Liver (tissue), 9 donors: ENCODE measurements around the gene SCARF1. TPM values are rescaled to one million over a fixed set of nuclear protein-coding genes. Genes with fewer than 3 reads are reported as not detected.

Source experiments
- DNase-seq: peaks from one replicate; pipeline ENCODE4 v3.0.0-alpha.2; 2017; ENCODE audit warnings: low spot score
- H3K27ac ChIP-seq, 2 donors: one replicate each; pipeline ENCODE4 v1.7.0; 2013; ENCODE audit warnings: inconsistent platforms in 2 of 2, low read length in 2 of 2, control low read depth in 1 of 2, low read depth in 1 of 2, mild to moderate bottlenecking in 1 of 2
- H3K27me3 ChIP-seq, 4 donors: one replicate each; pipeline versions ENCODE4 v1.6.1 to v1.7.0; 2013; ENCODE audit warnings: low read length in 3 of 4, inconsistent platforms in 1 of 4, mild to moderate bottlenecking in 1 of 4, moderate library complexity in 1 of 4; ENCODE audit not compliant: control insufficient read depth in 4 of 4, insufficient read depth in 4 of 4
- H3K36me3 ChIP-seq, 4 donors: one replicate each; pipeline versions ENCODE4 v1.6.1 to v1.7.0; 2013; ENCODE audit warnings: low read length in 3 of 4, mild to moderate bottlenecking in 3 of 4, low read depth in 1 of 4, moderate library complexity in 1 of 4; ENCODE audit not compliant: control insufficient read depth in 4 of 4, insufficient read depth in 3 of 4
- H3K4me1 ChIP-seq, 4 donors: one replicate each; pipeline versions ENCODE4 v1.6.1 to v1.7.0; 2013; ENCODE audit warnings: low read length in 3 of 4, mild to moderate bottlenecking in 3 of 4, moderate library complexity in 1 of 4; ENCODE audit not compliant: control insufficient read depth in 4 of 4, insufficient read depth in 4 of 4
- H3K4me3 ChIP-seq, 3 donors: one replicate each; pipeline versions ENCODE4 v1.6.1 to v1.7.0; 2013; ENCODE audit warnings: low read length in 3 of 3, control low read depth in 1 of 3, low read depth in 1 of 3, mild to moderate bottlenecking in 1 of 3
- H3K9ac ChIP-seq, 2 donors: one replicate each; pipeline ENCODE4 v1.7.0; 2013; ENCODE audit warnings: low read length in 2 of 2, mild to moderate bottlenecking in 2 of 2, moderate library complexity in 2 of 2, control low read depth in 1 of 2, low read depth in 1 of 2
- H3K9me3 ChIP-seq, 4 donors: one replicate each; pipeline versions ENCODE4 v1.6.1 to v1.7.0; 2013; ENCODE audit warnings: low read length in 3 of 4; ENCODE audit not compliant: control insufficient read depth in 4 of 4
- ATF3 ChIP-seq: IDR thresholded peaks from 2 replicates; pipeline ENCODE4 v1.6.1; 2016; ENCODE audit warnings: antibody characterized with exemption
- EGR1 ChIP-seq, 2 donors: IDR thresholded peaks; 2 replicates each; pipeline ENCODE4 v1.6.1; 2016 to 2018; ENCODE audit warnings: antibody characterized with exemption in 2 of 2, low read depth in 2 of 2
- FOXA1 ChIP-seq: IDR thresholded peaks from 2 replicates; pipeline ENCODE4 v1.6.1; 2016; ENCODE audit warnings: antibody characterized with exemption
- FOXA2 ChIP-seq: IDR thresholded peaks from 2 replicates; pipeline ENCODE4 v1.6.1; 2016; ENCODE audit warnings: antibody characterized with exemption
- GABPA ChIP-seq, 2 donors: IDR thresholded peaks in 1 of 2; conservative IDR thresholded peaks in 1 of 2; 2 replicates each; pipeline ENCODE4 v1.6.1; 2016; ENCODE audit warnings: antibody characterized with exemption in 2 of 2, mild to moderate bottlenecking in 1 of 2, moderate library complexity in 1 of 2
- HNF4A ChIP-seq, 2 donors: conservative IDR thresholded peaks; 2 replicates each; pipeline ENCODE4 v1.6.1; 2016; ENCODE audit warnings: antibody characterized with exemption in 2 of 2, mild to moderate bottlenecking in 2 of 2
- HNF4G ChIP-seq: IDR thresholded peaks from 2 replicates; pipeline ENCODE4 v1.6.1; 2016; ENCODE audit warnings: antibody characterized with exemption
- JUND ChIP-seq, 2 donors: IDR thresholded peaks; 2 replicates each; pipeline ENCODE4 v1.6.1; 2016; ENCODE audit warnings: antibody characterized with exemption in 2 of 2
- MAX ChIP-seq: IDR thresholded peaks from 2 replicates; pipeline ENCODE4 v1.6.1; 2016; ENCODE audit warnings: antibody characterized with exemption
- NR2F2 ChIP-seq: IDR thresholded peaks from 2 replicates; pipeline ENCODE4 v1.6.1; 2016; ENCODE audit warnings: antibody characterized with exemption
- RAD21 ChIP-seq, 2 donors: IDR thresholded peaks; 2 replicates each; pipeline ENCODE4 v1.6.1; 2016; ENCODE audit warnings: antibody characterized with exemption in 2 of 2, mild to moderate bottlenecking in 2 of 2
- RXRA ChIP-seq, 2 donors: IDR thresholded peaks; 2 replicates each; pipeline ENCODE4 v1.6.1; 2017 to 2018; ENCODE audit warnings: antibody characterized with exemption in 2 of 2, mild to moderate bottlenecking in 1 of 2
- SP1 ChIP-seq: IDR thresholded peaks from 2 replicates; pipeline ENCODE4 v1.6.1; 2018; ENCODE audit warnings: antibody characterized with exemption, mild to moderate bottlenecking
- TAF1 ChIP-seq: conservative IDR thresholded peaks from 2 replicates; pipeline ENCODE4 v1.6.1; 2016; ENCODE audit warnings: antibody characterized with exemption, mild to moderate bottlenecking
- YY1 ChIP-seq: IDR thresholded peaks from 2 replicates; pipeline ENCODE4 v1.6.1; 2016; ENCODE audit warnings: antibody characterized with exemption, mild to moderate bottlenecking
- WGBS: extraction: QIAGEN DNeasy Blood & Tissue Kit; methylation state at CpG from one replicate; pipeline ENCODE4 v1.1.7; 2013; 5-methylcytosine and 5-hydroxymethylcytosine counted together
- polyA plus RNA-seq, 2 donors: library from polyadenylated mRNA; stranded (reverse) in 1 of 2; unstranded in 1 of 2; fragments of 200-250 nt in 1 of 2; fragments of >200 nt in 1 of 2; fragmentation: Nextera tagmentation in 1 of 2; extraction: Ambion mirVana in 1 of 2; gene quantifications; one replicate each; pipeline versions ENCODE4 v1.2.1 to v1.2.3, GENCODE V29; 2013 to 2015
- total RNA-seq, 2 donors: library from RNA; depleted of rRNA; stranded (reverse); fragments of >200 nt; gene quantifications; one replicate each; pipeline ENCODE4 v1.2.3, GENCODE V29; 2014
- TF ChIP-seq, protein P1 (sequence below): IDR thresholded peaks from 2 replicates; pipeline ENCODE4 v1.6.1; 2016; ENCODE audit warnings: antibody characterized with exemption, mild to moderate bottlenecking
- TF ChIP-seq, protein P2 (sequence below): fragments of 150-350 bp; IDR thresholded peaks from 2 replicates; pipeline ENCODE4 v1.5.1; 2017; ENCODE audit warnings: improper control_type of control experiment, low read depth, low read length; ENCODE audit not compliant: missing input control
- TF ChIP-seq, protein P3 (sequence below): IDR thresholded peaks from 2 replicates; pipeline ENCODE4 v1.6.1; 2016; ENCODE audit warnings: antibody characterized with exemption
- donor health status: healthy.
- donor health status: healthy.
- donor health status: healthy.
- donor health status: healthy.
- donor health status: healthy.

SCARF1 gene
- total and polyA plus RNA-seq, 4 donors: 1.3 to 11.9 (median 8.4) TPM

DNA sequence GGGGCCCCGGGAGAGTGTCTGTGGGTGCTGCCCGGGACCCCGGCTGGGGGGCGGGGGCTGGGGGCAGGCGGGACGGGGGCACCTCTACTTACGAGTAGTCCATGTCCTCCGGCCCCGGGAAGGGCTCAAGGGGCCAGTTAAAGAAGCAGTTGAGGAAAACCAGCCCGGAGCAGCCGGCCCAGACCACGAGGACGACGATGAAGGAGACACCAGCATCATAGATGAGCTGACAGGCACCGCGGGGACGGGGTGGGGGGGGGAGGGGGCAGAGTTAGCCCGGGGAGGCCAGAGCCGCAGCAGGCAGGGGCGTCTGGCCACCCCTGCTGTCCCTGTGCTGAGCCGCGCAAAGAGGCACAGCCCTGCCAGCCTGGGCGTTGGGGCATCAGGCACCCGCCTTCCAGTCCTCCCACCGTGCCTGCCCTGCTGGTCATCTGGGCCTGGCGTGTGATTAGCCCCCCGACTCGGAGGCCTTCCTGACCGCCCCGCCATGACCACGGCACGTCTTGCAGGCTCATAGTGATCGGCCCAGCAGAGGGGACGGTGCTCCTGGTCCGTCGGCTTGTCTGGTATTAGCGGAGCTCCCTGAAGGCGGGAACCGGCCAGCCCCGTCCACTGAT lies 54.0 kb downstream of the SCARF1 start:
- Histone ChIP-seq H3K36me3 (no peaks in the 10 kb centered on the region), H3K27ac (no peak overlapping the region), H3K9me3 (no peaks in the 10 kb centered on the region), H3K27me3 (no peaks in the 10 kb centered on the region), H3K4me3 (no peak overlapping the region), H3K9ac (no peak overlapping the region), H3K4me1 (peaks cover 0 to 4% (median 0%) of the 10 kb centered on the region in 4 donors)
- no peak for TF ChIP-seq JUND (IDR thresholded peaks at IDR 0.05)
- no peak for TF ChIP-seq NR2F2
- no peak for TF ChIP-seq HNF4G
- TF ChIP-seq HNF4A (conservative IDR thresholded peaks at IDR 0.05): no peak
- TF ChIP-seq, protein P1, sequence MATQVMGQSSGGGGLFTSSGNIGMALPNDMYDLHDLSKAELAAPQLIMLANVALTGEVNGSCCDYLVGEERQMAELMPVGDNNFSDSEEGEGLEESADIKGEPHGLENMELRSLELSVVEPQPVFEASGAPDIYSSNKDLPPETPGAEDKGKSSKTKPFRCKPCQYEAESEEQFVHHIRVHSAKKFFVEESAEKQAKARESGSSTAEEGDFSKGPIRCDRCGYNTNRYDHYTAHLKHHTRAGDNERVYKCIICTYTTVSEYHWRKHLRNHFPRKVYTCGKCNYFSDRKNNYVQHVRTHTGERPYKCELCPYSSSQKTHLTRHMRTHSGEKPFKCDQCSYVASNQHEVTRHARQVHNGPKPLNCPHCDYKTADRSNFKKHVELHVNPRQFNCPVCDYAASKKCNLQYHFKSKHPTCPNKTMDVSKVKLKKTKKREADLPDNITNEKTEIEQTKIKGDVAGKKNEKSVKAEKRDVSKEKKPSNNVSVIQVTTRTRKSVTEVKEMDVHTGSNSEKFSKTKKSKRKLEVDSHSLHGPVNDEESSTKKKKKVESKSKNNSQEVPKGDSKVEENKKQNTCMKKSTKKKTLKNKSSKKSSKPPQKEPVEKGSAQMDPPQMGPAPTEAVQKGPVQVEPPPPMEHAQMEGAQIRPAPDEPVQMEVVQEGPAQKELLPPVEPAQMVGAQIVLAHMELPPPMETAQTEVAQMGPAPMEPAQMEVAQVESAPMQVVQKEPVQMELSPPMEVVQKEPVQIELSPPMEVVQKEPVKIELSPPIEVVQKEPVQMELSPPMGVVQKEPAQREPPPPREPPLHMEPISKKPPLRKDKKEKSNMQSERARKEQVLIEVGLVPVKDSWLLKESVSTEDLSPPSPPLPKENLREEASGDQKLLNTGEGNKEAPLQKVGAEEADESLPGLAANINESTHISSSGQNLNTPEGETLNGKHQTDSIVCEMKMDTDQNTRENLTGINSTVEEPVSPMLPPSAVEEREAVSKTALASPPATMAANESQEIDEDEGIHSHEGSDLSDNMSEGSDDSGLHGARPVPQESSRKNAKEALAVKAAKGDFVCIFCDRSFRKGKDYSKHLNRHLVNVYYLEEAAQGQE: no peak
- no peak for TF ChIP-seq GABPA (IDR thresholded peaks at IDR 0.05 in 1 of 2, conservative IDR thresholded peaks at IDR 0.05 in 1 of 2)
- TF ChIP-seq YY1: no peak
- TF ChIP-seq, protein P2, sequence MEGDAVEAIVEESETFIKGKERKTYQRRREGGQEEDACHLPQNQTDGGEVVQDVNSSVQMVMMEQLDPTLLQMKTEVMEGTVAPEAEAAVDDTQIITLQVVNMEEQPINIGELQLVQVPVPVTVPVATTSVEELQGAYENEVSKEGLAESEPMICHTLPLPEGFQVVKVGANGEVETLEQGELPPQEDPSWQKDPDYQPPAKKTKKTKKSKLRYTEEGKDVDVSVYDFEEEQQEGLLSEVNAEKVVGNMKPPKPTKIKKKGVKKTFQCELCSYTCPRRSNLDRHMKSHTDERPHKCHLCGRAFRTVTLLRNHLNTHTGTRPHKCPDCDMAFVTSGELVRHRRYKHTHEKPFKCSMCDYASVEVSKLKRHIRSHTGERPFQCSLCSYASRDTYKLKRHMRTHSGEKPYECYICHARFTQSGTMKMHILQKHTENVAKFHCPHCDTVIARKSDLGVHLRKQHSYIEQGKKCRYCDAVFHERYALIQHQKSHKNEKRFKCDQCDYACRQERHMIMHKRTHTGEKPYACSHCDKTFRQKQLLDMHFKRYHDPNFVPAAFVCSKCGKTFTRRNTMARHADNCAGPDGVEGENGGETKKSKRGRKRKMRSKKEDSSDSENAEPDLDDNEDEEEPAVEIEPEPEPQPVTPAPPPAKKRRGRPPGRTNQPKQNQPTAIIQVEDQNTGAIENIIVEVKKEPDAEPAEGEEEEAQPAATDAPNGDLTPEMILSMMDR: no peak
- no peak for TF ChIP-seq RAD21 (IDR thresholded peaks at IDR 0.05)
- TF ChIP-seq FOXA1: no peak
- no peak for TF ChIP-seq TAF1
- no peak for TF ChIP-seq SP1
- TF ChIP-seq ATF3: no peak
- TF ChIP-seq EGR1 (IDR thresholded peaks at IDR 0.05; ENCODE audit: low read depth in 2 of 2): no peak
- TF ChIP-seq RXRA (IDR thresholded peaks at IDR 0.05): no peak
- TF ChIP-seq, protein P3, sequence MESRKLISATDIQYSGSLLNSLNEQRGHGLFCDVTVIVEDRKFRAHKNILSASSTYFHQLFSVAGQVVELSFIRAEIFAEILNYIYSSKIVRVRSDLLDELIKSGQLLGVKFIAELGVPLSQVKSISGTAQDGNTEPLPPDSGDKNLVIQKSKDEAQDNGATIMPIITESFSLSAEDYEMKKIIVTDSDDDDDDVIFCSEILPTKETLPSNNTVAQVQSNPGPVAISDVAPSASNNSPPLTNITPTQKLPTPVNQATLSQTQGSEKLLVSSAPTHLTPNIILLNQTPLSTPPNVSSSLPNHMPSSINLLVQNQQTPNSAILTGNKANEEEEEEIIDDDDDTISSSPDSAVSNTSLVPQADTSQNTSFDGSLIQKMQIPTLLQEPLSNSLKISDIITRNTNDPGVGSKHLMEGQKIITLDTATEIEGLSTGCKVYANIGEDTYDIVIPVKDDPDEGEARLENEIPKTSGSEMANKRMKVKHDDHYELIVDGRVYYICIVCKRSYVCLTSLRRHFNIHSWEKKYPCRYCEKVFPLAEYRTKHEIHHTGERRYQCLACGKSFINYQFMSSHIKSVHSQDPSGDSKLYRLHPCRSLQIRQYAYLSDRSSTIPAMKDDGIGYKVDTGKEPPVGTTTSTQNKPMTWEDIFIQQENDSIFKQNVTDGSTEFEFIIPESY: no peak
- no peak for TF ChIP-seq MAX
- no peak for TF ChIP-seq FOXA2
- WGBS: 92% methylated on average over 40 of the region's 40 CpGs
- DNase-seq: no peak
